Upper lobe of left lung (tissue), 4 donors: ENCODE results near the gene RCSD1.

Experiments
- CTCF ChIP-seq, 6 experiments: fragments of 450-650 bp in 4 of 6; fragments of 200-600 bp in 2 of 6; sonication (generic) in 2 of 6; IDR thresholded peaks; one replicate each; pipeline ENCODE4 v1.5.1; 2016 to 2019; ENCODE audit warnings: antibody characterized with exemption in 6 of 6
- EP300 ChIP-seq, 4 donors: sonication (generic); formaldehyde crosslinking; IDR thresholded peaks; one replicate each; pipeline ENCODE4 v1.5.1; 2017; ENCODE audit warnings: antibody characterized with exemption in 4 of 4, control low read depth in 2 of 4
- POLR2AphosphoS5 ChIP-seq, 2 donors: sonication (generic); formaldehyde crosslinking; IDR thresholded peaks; one replicate each; pipeline ENCODE4 v1.5.1; 2017; ENCODE audit warnings: antibody characterized with exemption in 2 of 2

DNA sequence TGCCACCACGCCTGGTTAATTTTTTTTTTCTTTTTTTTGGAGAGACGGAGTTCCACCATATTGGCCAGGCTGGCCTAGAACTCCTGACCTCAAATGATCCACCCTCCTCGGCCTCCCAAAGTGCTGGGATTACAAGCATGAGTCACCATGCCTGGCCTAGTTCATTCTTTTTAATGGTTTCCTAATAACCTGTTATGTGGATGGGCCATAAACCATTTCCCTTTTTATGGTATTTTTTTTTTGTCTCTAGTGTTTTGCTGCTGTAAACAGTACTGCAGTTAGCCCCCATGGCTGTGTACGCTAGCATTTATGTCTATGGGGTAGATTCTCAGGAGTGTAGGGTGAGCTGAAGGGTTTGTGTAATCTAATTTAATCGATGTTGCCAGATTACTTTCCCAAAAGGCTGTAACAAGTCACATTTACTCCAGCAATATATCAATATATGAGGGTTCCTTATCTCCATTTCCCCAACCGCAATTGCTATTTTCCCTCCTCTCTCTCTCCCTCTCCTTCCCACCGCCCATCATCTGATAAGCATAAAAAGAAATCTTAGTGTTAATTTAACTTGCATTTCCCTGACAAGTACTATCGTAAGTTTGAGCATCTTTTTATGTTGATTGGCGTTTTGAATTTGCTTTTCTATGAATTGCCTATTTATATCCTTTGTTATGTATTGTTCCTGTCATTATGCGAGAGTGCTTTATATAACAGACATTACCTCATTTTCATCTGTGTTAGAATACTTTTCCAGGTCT is 28.7 kb downstream of the RCSD1 start:
- TF ChIP-seq CTCF (IDR thresholded peaks at IDR 0.05): no peak
- TF ChIP-seq EP300 (IDR thresholded peaks at IDR 0.05): no peak
- TF ChIP-seq POLR2AphosphoS5 (IDR thresholded peaks at IDR 0.05): no peak
